NCI-H774 (cell line): ENCODE data around the gene ENPP3.
A peak's percentile ranks its signal among the peaks of the same experiment; 100 is the strongest.
"Not testable (repeated sequence)": the region's sequence is repeated elsewhere in the genome, so short reads cannot be mapped to it uniquely, and the experiment has no call there.

Experiments used
- DNase-seq: peaks from one replicate; lab custom pipeline; 2025; lab: John Stamatoyannopoulos, UW

ENPP3 gene

GRCh38 chr6:131736003-131736596 is 99.0 kb downstream of the ENPP3 start:
- DNase-seq: no peak

GRCh38 chr6:131736811-131737210 is 99.7 kb downstream of the ENPP3 start:
- no peak for DNase-seq

- DNase-seq: no peak
Observed at GRCh38 chr6:131739136-131739535, 102.0 kb downstream of the ENPP3 start.

GRCh38 chr6:131740161-131740560 is 103.1 kb downstream of the ENPP3 start:
- DNase-seq: no peak

- DNase-seq: no peak
Observed at GRCh38 chr6:131741688-131742393, 104.7 kb downstream of the ENPP3 start.

- DNase-seq: peak; percentile 28
Observed at GRCh38 chr6:131744432-131745287, 107.6 kb downstream of the ENPP3 start.

- no peak for DNase-seq
Observed at GRCh38 chr6:131745476-131745875, 108.4 kb downstream of the ENPP3 start.

GRCh38 chr6:131747821-131748353 is 110.8 kb downstream of the ENPP3 start:
- DNase-seq: no peak

- DNase-seq: no peak
Observed at GRCh38 chr6:131749023-131749422, 111.9 kb downstream of the ENPP3 start.

- DNase-seq: not testable (repeated sequence)
Observed at GRCh38 chr6:131751012-131751715, 114.1 kb downstream of the ENPP3 start.

- no peak for DNase-seq
Observed at GRCh38 chr6:131754088-131754487, 117.0 kb downstream of the ENPP3 start.

- no peak for DNase-seq
Observed at GRCh38 chr6:131754715-131755567, 117.8 kb downstream of the ENPP3 start.

- DNase-seq: no peak
Observed at GRCh38 chr6:131755597-131755996, 118.5 kb downstream of the ENPP3 start.

- DNase-seq: no peak
Observed at GRCh38 chr6:131756039-131756438, 118.9 kb downstream of the ENPP3 start.

- DNase-seq: no peak
Observed at GRCh38 chr6:131758920-131759319, 121.8 kb downstream of the ENPP3 start.

GRCh38 chr6:131761060-131761761 is 124.1 kb downstream of the ENPP3 start:
- no peak for DNase-seq

- DNase-seq: no peak
Observed at GRCh38 chr6:131761762-131762067, 124.6 kb downstream of the ENPP3 start.

GRCh38 chr6:131762984-131763383 is 125.9 kb downstream of the ENPP3 start:
- DNase-seq: no peak

- DNase-seq: no peak
Observed at GRCh38 chr6:131763749-131764148, 126.6 kb downstream of the ENPP3 start.

GRCh38 chr6:131764350-131764749 is 127.2 kb downstream of the ENPP3 start:
- DNase-seq: no peak
